NCI-H2107 treated with DMSO at 0.1 percent for 48 hours (cell line): Measurements from ENCODE around the gene ZDBF2.
"Not testable (repeated sequence)": the region's sequence is repeated elsewhere in the genome, so short reads cannot be mapped to it uniquely, and the experiment has no call there.

Experiments
- DNase-seq: peaks from one replicate; lab custom pipeline; 2025; ENCODE audit not compliant: unreplicated experiment; lab: John Stamatoyannopoulos, UW

ZDBF2 gene

DNA sequence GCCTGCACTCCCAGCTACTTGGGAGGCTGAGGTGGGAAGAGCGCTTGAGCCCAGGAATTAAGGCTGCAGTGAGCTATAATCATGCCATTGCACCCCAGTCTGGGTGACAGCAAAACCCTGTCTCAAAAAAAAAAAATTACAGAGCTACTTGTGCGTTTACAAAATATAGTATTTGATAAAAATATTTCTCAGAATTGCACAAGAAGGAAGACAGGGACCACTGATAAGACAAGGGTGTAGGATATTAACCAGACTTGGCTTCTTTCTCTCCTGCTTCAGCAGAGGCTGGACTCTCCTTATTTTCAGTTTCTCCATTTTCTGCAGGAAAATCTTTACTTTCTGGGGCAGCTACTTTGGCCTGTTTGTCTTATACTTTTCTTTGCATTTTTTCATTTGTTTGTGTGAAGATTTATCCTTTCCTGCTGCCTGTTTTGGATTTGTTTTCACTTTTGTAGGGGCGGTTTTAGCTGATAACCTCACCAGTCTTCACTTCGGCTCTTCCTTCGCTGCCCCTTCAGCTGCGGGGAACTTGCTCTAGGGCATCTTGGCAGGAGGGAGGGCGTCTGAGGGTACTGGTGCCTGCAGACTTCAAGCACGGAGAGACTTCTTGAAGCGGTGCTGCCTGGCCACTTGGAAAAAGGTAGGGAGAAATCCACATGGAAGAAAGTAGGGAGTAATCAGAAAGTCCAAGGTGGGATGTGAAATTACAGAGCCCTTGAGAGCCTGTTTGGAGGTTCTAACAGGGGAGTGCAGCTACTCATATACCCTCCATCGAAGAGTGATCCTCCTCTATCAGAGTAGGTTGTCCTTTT, 14.9 kb upstream of the ZDBF2 start:
- no peak for DNase-seq

GRCh38 chr2:206260188-206261012, 14.1 kb upstream of the ZDBF2 start:
- DNase-seq: peak; percentile 19

DNA sequence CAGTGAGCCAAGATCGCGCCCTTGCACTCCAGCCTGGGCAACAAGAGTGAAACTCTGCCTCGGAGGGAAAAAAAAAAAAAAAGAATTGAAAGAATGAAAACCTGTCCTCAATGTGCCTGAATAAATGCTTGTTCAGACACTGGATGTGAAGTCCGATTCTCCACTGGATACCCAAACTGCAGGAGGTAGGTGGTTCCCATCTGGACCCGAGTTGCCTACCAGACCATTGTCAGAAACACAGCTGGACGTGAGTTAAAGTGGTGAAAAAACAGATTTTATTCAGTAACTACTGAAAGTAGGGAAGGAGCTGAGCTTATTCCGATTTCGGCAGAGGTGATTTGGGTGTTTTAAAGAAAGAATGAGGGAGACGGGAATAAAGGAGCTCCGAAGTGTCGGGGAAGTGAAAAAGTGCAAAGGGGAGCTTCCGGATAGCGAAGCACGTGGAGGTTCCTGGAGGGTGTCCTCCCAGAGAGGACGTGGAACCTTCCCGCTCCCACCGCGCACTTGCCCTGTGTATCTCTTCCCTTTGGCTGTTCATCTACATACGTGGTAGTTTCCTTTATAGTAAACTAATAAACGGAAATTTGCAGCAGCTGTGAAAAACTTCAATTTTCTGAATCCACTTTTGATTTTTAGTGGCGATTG, 10.4 kb upstream of the ZDBF2 start:
- DNase-seq: no peak

- DNase-seq: no peak
These were observed 8.0 kb upstream of the ZDBF2 start for GRCh38 chr2:206266130-206267125.

GRCh38 chr2:206267567-206267966, 6.9 kb upstream of the ZDBF2 start:
- DNase-seq: no peak

DNA sequence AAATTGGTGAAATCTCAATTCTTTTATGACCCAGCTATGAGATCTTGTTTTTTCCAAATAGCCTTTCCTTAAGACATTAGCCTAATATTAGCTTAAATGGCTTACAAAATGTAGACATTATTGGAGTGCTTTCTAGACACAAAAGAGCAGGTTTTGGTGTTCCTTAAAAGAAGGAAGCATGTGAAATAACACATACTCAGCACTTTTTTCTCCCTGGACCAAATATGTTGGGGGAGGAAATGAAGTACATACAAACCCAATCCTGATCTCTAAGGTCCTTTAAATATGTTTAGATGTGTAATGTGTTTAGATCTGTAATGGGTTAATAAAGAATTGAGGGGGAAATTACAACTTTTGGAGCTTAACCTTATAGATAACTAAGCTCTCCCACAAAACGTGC, 3.4 kb upstream of the ZDBF2 start:
- DNase-seq: no peak

- no peak for DNase-seq
These were observed 558 bp upstream of the ZDBF2 start for GRCh38 chr2:206273905-206274304.

DNA sequence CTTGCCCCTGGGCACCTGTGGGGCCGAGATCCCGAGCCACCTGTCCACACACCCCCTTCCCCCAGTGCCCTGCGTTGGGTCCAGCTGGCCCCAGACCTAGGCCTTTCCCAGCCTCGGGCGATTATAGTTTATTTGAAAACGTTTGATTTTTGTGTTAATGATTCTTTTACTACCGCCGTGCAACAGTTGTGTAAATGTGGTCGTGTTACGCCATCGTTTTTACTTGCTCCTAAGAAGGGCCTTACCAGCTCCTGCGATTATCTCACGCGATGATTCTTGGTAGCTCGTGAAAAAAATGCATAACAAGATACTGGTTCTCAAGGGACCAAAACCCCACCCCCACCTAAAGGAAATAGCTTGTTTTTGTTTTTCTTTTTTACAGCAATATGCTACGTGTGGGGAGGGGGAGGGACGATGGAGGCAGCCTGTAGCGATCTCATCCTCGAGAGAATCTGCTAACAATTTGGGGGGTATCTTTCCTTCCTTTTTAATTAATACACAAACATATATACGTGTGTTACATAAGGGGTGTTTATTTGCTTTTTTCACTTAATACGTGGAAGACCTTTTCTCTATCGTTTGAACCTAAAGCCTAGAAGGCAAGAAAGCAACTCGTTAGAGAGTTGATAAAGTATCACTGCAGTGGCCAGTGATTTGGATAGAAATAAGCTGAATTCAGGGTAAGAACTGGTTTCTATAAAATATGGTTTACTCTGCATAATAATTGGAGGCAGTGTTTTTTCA, 1.0 kb downstream of the ZDBF2 start:
- DNase-seq: no peak

DNA sequence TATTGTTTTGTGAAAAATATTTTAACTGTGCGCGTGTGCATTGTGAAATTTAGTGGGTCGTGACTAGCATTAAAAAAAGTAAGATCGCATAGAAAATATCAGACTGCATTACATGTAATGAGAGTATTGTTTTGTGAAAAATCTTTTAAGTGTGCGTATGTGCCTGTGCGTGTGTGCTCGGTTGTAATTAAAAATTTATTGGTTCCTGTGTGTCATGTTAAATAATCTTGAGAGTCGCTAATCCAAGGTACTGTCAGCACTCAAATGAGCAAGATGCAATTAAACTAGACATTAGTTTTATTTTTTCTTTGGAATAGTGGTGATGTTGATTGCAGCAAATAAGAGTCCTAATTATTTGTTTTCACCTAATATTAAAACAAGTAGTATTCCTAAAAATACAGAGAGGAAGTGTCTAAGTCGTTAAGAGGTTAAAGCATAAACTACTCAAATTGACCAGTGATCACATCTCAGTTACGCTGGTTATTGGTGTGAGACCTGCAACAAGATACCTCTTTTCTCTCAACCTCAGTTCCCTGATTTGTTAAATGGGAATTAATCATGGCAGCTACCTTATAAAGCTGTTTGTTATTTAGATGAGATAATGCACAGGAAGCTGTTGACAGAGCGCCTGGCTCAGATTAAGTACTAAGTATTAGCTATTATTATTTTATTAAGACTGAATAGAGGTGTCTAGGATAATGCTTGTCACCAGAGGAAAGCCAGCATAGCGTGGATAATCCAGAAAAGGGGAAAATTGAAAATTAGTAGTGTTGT, 1.9 kb downstream of the ZDBF2 start:
- DNase-seq: no peak

DNA sequence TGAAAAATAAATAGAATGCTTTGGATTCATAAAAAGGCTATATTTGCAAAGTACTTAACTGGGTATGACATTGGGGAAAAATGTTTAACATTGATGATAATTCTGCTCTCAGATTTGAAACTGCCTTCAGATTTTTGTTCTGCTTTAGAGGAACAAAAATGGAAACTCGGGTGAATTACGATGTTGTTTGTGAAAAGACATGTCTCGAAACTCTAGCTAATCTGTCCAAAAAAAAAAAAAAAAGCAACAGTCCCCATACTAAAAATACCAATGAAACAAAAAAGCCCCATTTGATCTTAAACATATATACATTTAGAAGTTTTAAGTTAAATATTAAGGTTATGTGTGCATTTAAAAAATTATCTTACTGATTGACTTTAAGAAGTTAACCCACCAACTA, 3.0 kb downstream of the ZDBF2 start:
- DNase-seq: no peak

DNA sequence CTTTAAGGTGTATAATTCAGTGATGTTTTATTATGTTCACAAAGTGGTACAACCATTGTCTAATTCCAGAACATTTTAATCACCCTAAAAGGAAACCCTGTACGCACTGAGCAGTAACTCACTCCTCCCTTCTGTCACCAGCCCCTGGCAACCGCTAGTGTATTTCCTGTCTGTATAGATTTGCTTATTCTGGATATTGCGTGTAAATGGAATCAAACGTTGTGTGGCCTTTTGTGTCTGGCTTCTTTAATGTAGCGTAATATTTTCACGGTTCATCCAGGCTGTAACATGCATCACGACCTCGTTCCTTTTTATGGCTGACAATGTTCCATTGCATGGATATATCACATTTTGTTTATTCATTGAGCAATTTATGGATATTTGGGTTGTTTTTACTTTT, 8.3 kb downstream of the ZDBF2 start:
- DNase-seq: no peak

DNA sequence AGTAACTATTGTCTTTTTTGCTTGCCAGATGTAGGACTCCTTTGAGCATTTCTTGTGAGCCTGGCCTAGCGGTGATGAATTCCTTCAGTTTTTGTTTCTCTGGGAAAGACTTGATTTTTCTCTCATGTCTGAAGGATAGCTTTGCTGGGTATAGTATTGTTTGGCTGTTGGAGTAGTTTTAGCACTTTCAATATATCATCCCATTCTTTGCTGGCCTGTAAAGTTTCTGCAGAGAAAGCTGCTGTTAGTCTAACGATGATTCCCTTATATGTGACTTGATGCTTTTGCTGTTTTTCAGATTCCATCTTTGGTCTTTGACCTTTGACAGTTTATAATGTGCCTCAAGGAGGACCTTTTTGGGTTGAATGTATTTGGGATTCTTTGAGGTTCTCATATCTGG, 12.7 kb downstream of the ZDBF2 start:
- DNase-seq: no peak

DNA sequence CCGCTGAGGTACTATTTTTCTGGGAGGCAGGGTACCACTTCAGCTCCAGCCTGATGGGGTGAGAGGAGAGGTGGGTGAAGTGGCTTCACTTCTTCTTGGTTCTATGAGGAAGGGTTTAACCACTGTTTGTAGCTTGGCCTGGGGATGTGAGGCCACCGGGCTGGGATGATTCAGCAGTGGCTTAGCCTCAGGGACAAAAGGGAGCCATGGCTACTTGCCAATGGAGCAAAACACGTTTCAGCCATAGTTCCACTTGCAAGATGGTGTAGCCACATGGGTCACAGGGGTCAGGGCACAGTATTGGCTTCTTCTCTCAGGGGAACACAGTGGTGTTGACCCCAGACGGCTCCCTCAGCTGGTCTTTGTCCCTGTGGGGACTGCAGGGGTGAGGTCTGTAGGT, 14.9 kb downstream of the ZDBF2 start:
- DNase-seq: no peak

DNA sequence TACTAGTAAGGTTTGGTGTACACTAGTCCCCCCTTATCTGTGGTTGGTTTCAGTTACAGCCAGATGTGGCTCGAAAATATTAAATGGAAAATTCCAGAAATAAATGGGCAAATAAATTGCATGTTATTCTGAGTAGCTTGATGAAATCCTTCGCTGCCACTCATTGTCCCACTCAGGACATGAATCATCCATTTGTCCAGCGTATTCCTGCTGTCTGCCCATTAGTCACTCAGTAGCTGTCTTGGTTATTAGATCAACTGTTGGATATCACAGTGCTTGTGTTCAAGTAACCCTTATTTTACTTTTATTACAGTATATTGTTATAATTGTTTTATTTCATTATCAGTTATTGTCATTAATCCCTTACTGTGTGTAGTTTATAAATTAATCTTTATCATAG, 21.7 kb downstream of the ZDBF2 start:
- no peak for DNase-seq

DNA sequence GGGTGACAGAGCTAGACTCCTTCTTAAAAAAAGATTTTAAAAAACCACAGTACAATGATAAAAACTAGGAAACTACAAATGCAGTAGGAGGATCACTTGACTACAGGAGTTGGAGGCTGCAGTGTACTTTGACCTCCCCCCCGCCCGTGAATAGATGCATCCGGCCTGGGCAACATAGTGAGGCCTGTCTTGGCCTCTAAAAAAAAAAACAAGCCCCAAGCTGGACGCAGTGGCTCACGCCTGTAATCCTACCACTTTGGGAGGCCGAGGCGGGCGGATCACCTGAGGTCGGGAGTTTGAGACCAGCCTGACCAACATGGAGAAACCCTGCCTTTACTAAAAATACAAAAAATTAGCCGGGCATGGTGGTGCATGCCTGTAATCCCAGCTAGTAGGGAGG, 25.1 kb downstream of the ZDBF2 start:
- not testable (repeated sequence) for DNase-seq

- DNase-seq: no peak
These were observed 31.2 kb downstream of the ZDBF2 start for GRCh38 chr2:206305523-206306245.

DNA sequence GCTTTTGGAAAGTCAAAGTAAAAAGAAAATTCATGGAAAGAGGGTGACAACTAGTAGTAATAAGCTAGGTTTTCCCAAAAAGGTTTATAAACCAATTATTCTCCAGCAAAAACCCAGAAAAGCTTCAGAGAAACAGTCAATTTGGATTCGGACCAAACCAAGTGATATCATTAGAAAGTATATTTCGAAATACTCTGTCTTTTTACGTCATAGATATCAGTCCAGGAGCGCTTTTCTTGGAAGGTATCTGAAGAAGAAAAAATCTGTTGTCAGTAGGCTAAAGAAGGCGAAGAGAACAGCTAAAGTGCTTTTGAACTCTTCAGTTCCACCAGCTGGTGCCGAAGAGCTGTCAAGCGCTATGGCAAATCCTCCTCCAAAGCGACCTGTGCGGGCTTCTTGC, 36.6 kb downstream of the ZDBF2 start:
- DNase-seq: no peak

GRCh38 chr2:206316141-206316540, 41.7 kb downstream of the ZDBF2 start:
- no peak for DNase-seq

DNA sequence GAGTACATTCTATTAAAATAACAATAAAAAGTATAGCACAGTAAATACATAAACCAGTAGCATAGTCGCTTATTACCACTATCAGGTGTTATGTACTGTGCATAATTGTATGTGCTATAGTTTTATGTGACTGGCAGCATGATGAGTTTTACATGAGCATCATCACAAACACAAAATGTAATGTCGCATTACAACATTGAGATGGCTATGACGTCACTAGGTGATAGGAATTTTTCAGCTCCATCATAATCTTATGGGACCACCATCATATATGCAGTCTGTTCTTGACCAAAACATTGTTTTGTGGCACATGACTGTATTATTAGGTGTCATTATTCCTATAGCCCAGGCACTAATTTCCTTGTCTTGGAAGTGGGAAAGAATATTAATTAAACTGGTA, 48.6 kb downstream of the ZDBF2 start:
- DNase-seq: no peak
